VCaP (cell line): ENCODE results near the gene CNTNAP5.

Source experiments
- H3K27ac ChIP-seq: fragments of 450-650 bp; 2 replicates; pipeline ENCODE4 v1.5.1; 2017
- TF ChIP-seq, protein P1 (sequence below): fragments of 450-650 bp; conservative IDR thresholded peaks from 2 replicates; pipeline ENCODE4 v1.5.1; 2017; ENCODE audit warnings: mild to moderate bottlenecking, moderate library complexity

CNTNAP5 gene

DNA sequence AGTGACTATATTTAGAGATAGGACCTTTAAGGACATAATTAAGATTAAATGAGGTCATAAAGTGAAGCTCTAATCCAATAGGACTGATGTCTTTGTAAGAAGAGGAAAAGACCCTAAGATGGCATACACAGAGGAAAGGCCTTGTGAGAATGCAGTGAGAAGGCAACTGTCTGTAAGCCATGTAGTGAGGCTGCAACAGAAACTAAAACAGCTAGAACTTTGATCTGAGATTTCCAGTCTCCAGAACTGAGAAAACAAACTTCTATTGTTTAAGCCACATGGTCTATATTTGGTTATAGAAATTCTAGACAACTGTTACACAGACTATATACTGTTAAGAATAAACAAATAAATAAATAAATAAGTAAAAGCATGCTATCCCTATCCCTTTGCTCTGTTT lies 276.8 kb downstream of the CNTNAP5 start:
- H3K27ac ChIP-seq: no peak overlapping the region
- TF ChIP-seq, protein P1, sequence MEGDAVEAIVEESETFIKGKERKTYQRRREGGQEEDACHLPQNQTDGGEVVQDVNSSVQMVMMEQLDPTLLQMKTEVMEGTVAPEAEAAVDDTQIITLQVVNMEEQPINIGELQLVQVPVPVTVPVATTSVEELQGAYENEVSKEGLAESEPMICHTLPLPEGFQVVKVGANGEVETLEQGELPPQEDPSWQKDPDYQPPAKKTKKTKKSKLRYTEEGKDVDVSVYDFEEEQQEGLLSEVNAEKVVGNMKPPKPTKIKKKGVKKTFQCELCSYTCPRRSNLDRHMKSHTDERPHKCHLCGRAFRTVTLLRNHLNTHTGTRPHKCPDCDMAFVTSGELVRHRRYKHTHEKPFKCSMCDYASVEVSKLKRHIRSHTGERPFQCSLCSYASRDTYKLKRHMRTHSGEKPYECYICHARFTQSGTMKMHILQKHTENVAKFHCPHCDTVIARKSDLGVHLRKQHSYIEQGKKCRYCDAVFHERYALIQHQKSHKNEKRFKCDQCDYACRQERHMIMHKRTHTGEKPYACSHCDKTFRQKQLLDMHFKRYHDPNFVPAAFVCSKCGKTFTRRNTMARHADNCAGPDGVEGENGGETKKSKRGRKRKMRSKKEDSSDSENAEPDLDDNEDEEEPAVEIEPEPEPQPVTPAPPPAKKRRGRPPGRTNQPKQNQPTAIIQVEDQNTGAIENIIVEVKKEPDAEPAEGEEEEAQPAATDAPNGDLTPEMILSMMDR: no peak

DNA sequence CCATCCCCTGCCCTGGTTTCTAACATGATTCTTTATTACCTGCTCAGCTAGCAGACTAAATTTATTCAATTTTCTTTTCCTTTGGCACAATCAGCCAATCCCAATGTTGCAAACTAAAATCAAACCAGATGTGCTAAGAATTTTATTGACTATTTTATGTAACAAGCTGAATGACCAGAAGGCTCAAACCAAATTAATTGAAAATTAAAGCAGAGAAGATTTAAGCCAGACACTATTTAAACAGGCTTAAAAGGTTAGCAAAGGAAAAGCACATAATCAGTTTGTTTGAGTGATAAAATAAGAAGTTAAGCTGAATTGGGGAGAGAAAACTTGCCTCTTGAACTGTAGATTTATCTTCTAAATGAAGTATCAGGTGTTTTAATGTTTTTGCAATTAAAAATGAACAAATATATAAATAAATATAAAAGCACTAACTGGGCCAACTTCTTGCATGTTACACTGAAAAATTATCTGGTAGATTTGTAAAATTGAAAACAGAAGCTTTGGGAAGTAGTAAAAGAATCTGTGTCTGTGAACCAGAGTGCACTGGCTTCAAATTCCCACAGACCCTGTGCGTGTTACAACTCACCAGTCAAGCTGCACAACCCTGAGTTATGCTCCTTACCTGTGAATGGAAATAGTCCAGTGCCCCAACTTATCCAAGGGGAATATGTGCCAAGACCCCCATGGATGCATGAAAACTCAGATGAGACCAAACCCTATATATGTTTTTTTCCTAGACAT lies 283.4 kb downstream of the CNTNAP5 start:
- H3K27ac ChIP-seq: no peak overlapping the region

DNA sequence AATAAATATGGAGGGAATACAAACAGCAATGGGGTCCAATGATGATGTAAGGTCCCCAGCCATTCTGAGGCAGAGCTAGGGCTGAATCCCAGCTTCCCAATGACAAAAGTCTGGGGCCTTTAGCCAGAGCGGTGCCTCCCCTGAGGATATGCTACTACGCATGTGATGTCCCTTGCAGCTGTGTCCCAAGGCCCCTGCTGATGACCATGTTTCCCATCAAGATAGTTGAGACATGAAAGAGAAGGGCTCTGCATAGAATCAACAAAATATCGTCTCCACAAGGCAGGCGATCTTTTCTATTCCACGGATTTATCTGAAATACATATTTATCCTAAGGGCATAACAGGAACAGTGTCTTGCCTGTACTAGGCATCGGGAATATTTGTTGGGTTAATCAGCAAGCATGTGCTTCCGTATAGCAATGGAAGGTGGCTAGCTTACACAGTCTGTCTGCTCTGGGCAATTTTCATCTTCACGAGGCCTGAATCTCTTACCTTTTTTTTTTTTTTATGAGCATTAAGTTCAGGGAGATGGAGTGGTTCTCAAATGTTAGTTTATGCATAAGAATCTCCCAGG lies 284.6 kb downstream of the CNTNAP5 start:
- no peak overlapping the region for H3K27ac ChIP-seq
- TF ChIP-seq, protein P1: no peak

More for the DNA sequence above, 283.4 kb downstream of the CNTNAP5 start:
- TF ChIP-seq, protein P1: no peak

DNA sequence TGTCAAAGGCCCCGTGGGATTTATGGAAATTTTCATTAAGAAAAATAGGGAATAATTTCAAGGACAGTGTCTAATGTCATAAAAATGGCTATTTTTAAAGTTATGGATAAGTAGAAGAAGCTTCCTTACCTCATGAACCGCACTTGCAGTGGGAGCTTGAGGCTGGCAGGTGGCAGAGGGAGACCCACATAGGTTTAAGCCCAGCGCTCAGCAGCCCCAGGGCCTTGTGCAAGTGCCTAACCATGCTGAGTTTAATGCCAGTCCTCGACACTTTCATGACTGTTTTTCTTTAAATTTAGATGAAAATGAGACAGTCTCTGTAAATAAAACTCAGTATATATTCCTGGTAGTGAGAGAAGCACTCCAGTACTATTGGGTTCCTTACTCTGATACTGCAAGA lies 285.6 kb downstream of the CNTNAP5 start:
- no peak overlapping the region for H3K27ac ChIP-seq
- TF ChIP-seq, protein P1: no peak

DNA sequence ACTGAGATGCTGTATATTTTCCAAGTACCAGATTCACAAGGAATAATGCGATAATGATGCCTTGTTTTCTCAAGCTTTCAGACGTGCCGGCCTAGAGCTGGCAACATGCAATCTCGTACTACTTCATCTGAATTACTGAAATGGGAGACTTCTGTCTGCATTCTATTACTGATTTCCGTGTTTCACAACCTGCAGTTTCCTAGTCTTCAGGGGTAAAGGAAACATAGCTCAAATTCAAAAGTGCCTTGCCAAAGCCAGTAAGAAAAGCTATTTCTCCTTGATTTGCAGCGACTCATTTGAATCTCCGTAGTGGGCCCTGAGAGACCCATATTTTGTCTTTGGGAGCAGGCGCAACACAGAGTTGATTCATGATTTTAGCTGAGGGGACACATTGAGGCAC lies 289.0 kb downstream of the CNTNAP5 start:
- no peak overlapping the region for H3K27ac ChIP-seq

DNA sequence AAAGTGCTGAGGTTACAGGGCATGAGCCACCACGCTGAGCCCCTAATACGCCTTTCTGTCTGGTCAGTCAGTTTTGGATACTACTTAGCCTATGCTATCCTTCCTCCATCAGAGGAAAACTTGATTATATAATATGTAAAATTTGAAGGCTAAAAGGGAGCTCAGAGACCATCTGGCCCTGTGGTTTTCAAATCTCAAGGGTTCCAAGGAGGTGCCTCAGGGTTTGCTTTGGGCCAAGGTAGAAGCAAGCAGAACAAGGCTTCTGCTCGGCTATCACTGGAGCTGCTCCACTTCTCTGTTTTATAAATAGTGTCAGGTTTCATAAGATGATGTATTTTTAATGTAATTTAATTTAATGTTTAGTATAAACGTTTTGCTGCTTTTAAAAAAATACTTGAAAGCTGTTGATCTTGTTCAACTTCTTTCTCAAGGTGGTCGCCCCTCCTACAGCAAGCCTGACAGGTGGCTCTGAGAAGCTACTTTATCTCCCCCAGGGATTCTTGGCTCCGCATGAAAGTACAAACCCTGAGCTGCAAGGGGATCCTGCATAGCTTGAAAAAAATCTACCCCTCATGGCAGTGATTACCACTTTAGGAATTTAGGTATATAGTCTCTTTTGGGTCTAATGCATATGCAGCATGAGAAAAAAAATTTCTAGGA lies 290.3 kb downstream of the CNTNAP5 start:
- TF ChIP-seq, protein P1: no peak

More for the DNA sequence above, 289.0 kb downstream of the CNTNAP5 start:
- TF ChIP-seq, protein P1: no peak

DNA sequence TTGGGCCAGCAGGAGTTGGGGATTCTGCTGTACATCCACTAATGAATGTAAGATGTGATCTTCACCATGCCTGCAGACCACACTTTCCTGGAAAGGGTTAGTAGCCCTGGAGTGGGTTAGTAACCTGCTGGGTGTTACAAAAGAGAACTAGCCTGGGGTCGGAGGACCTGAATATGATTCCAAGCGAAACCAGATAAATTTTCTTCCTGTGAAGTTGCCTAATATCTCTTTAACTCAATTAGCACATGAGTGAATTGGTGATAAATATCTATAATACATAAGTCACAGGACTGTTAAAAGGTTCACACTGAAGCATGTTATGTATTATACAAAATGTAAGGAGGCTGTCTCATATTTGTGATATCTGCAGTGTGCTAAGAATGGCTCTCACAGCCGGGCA lies 291.0 kb downstream of the CNTNAP5 start:
- TF ChIP-seq, protein P1: no peak

More for the DNA sequence above, 290.3 kb downstream of the CNTNAP5 start:
- no peak overlapping the region for H3K27ac ChIP-seq

More for the DNA sequence above, 291.0 kb downstream of the CNTNAP5 start:
- H3K27ac ChIP-seq: no peak overlapping the region
